NCI-H128 (cell line): ENCODE results near the gene RNH1.
"Not testable (repeated sequence)": the region's sequence is repeated elsewhere in the genome, so short reads cannot be mapped to it uniquely, and the experiment has no call there.

Experiments
- DNase-seq: peaks from one replicate; lab custom pipeline; 2025; ENCODE audit not compliant: unreplicated experiment; lab: John Stamatoyannopoulos, UW

RNH1 gene

DNA sequence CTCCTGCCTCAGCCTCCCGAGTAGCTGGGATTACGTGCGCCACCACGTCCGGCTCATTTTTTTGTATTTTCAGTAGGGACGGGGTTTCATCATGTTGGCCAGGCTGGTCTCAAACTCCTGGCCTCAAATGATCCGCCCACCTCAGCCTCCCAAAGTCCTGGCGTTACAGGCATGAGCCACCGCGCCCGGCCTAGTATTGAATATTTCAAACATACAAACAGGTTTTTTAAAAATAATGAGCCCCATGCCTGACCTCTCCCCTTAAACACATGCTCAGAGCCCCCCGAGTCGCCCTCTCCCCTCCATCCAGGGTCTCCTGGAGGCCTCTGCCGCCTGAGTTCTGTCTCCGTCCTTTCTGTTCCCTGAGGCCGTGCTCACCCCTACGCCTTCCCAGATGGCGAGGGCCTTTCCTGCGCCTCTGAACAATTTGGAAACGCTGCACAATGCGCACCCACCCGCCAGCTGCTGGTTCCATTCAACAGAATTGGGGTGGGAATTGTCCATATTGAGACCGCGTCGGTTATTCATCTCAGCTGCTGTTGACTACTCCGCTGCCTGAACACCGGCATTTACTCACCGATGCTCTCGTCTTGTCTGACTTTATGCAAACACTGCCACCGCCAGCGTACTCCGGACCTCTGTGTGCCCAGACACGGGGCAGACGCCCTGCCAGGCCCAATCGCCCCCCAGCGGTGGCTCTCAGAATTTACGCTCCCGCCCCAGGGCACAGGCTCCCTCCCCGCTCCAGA is 13.6 kb upstream of the RNH1 start:
- no peak for DNase-seq

- no peak for DNase-seq
Measured at GRCh38 chr11:518463-519202, 11.6 kb upstream of the RNH1 start.

DNA sequence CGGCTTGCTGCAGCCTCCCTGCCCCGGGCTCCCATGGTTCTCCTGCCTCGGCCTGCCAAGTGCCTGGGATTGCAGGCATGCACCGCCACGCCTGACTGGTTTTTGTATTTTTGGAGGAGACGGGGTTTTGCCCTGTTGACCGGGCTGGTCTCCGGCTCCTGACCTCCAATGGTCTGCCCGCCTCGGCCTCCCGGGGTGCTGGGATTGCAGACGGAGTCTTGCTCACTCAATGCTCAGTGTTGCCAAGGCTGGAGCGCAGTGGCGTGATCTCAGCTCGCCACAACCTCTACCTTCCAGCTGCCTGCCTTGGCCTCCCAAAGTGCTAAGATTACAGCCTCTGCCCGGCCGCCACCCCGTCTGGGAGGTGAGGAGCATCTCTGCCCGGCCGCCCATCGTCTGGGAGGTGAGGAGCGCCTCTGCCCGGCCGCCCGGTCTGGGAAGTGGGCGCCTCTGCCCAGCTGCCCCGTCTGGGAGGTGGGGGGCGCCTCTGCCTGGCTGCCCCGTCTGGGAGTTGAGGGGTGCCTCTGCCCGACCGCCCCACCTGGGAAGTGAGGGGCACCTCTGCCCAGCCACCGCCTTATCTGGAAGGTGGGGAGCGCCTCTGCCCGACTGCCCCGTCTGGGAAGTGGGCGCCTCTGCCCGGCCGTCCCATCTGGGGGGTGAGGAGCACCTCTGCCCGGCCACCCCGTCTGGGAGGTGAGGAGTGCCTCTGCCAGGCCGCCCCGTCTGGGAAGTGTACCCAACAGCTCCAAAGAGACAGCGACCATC is 10.1 kb upstream of the RNH1 start:
- DNase-seq: not testable (repeated sequence)

GRCh38 chr11:516400-516799 is 9.4 kb upstream of the RNH1 start:
- no peak for DNase-seq

- no peak for DNase-seq
Measured at GRCh38 chr11:515131-515530, 8.1 kb upstream of the RNH1 start.

- no peak for DNase-seq
Measured at GRCh38 chr11:514606-515005, 7.6 kb upstream of the RNH1 start.

- no peak for DNase-seq
Measured at GRCh38 chr11:512761-513595, 5.9 kb upstream of the RNH1 start.

DNA sequence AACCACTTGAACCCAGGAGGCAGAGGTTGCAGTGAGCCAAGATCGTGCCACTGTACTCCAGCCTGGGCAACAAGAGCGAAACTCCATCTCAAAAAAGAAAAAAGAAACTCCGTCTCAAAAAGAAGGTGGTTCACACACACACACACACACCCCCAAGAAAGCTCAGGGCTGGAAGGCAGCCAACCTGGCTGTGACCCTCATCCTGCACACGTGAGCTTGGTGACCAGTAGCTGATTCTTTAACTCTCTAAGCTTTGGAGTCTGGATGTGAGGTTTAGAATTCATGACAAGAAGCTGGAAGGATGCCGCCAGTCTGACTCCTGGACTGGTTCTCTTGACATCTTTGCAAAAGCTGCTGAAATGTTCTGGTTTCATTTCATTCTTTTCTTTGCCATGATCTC is 1.9 kb upstream of the RNH1 start:
- DNase-seq: no peak

DNA sequence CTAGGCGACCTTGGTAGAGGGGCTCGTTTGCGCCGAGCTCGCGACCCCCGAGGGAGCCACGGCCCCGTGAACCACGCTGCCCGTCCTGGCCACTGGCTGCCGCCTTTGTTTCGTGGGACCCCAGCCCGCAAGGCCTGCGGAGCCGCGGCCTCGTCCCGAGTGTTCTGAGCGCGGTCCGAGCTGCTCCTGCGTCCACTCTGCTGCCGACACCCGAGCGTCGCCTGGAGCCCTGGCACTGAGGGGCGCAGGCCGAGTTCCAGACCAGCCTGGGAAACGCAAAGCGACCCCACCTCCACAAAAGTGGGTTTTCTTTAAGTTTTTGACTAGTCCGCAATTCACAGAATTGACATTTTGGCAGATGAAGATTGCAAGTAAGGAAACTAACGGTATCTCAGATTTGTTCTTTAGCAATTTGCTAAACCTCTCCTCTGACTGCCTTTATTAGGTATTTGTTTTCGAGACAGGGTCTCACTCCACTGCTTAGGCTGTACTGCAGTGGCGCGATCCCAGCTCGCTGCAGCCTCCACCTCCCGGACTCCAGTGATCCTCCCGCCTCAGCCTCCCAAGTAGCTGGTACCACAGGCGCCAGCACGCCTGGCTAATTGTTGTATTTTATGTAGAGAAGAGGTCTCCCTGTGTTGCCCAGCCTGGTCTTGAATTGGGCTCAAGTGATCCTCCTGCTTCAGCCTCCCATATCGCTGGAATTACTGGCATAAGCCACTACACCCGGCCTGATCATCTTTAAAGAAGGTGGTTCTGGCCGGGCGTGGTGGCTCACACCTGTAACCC is 879 bp upstream of the RNH1 start:
- no peak for DNase-seq

DNA sequence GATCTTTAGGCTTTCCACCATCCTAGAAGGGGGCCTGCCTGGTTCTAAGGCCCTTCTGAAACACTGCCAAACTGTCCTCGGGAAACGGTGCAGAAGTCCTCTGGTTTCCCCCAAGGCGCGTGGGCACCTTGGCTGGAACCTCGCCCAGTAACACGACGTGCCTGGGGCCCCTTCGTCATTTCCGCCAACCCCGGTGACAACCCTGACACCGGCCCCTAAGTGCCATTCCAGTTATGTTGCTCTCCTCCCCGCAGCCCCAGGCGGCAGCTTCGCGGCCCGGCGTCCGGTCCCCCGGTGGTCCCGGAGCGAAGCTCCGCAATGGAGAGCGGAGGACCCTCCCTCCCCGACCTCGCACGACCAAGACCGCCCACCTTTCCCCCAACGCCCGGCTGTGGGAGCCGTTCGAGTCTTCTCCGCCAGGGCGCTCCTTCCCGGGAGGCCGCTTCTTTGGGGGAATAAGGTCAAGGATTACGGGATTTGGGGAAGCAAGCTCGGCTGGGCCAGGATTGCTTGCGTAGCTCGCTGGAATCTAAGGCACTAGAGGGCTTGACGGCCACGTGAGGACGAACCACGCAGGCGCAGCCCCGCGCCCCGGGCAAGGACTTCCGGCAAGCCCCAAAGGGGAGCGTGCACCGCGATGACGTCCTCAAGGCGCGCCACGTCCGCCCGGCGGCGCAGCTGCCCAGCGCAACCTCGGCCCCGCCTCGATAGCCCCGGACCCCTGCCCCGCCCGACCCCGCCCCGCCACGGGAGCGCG is 626 bp downstream of the RNH1 start:
- DNase-seq: peak; percentile 92

GRCh38 chr11:504994-505344 is 2.1 kb downstream of the RNH1 start:
- no peak for DNase-seq

GRCh38 chr11:504053-504993 is 2.7 kb downstream of the RNH1 start:
- DNase-seq: no peak

GRCh38 chr11:503179-503981 is 3.7 kb downstream of the RNH1 start:
- no peak for DNase-seq

DNA sequence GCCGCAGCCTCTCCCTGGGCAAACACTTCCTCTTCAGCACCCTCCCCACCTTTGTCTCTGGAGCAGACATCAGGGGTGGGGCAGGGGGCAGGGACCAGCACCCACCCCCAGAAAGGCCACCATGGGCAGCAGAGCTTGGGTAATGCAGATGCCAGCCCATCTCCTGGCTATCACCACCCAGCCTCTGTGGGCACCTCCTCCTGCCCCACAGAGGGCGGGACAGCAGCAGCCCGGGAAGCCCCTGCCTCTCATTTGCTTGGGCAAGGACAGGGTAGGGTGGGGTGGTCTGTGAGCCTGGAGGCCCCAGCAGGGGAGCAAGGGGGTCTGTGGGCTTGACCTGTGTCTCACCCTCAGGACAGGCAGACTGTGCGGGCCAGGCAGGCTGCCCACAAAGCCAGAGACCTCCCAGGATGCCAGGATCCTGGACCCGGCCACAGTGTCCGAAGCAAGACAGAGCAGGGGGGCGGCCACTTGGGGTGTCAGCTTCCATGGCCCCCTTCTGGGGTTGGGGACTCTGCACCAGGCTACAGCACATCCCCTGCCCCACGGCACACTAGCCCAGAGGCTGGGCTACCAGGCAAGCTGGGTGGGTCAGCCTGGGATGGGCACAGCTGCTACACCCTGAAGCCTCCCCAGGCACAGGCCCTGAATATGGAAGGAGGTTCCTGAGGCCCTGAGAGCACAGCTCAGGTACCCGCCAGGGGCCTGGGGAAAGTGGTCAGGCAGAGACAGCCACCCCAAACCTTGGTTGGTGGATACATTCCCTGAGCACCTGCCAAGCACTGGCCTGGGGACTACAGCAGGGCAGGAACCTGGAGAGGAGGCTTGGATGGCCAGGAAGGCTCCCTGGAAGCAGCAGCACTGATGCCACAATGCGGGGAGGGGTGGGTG is 4.5 kb downstream of the RNH1 start:
- no peak for DNase-seq

DNA sequence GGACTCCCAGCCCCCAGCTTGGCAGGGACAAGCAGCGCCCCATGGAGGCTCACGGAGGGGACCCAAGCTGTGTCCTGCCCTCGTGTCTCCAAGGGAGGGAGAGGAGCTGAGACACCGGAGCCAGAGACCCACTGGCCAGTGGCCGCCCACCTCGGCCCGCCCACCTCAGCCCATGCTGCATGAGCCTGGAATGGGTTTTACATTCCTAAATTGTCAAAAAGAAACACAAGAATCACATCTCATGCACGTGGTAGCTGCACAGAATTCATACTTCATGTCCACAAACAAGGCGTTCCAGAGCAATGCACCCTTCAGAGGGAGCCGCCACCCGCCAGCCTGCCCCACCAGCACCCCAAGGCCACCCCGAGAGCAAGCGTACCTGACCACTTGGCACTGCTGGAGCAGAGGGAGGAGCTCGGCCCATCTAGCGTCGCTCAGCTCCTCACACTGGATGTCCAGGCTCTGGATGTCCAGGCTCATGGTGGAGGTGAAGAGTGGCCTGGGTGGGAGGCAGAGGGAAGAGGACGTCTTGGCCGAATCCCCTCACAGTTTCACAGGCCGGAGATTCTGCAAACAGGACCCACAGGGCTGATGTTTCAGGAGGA is 5.3 kb downstream of the RNH1 start:
- DNase-seq: no peak

- DNase-seq: no peak
Measured at GRCh38 chr11:501001-501682, 5.9 kb downstream of the RNH1 start.
